Activated CD8-positive, alpha-beta memory T cell treated with anti-CD3 and anti-CD28 coated beads, Interleukin-2, amount 50 U/mL, for 24 hours (primary cell): ENCODE measurements around the gene HLA-DOA.

ENCODE experiments used
- DNase-seq: peaks from one replicate; pipeline ENCODE4 v3.0.0-alpha.2; 2020; ENCODE audit errors: extremely low read depth

HLA-DOA gene

GRCh38 chr6:32979720-32980487 lies 29.5 kb downstream of the HLA-DOA start:
- no peak for DNase-seq

- DNase-seq: no peak
Observed at GRCh38 chr6:32977953-32978324, 31.5 kb downstream of the HLA-DOA start.

GRCh38 chr6:32977272-32977952 lies 32.0 kb downstream of the HLA-DOA start:
- no peak for DNase-seq

GRCh38 chr6:32976334-32977069 lies 32.9 kb downstream of the HLA-DOA start:
- DNase-seq: no peak

- DNase-seq: no peak
Observed at GRCh38 chr6:32975886-32976285, 33.5 kb downstream of the HLA-DOA start.

GRCh38 chr6:32974541-32975308 lies 34.7 kb downstream of the HLA-DOA start:
- no peak for DNase-seq

DNA sequence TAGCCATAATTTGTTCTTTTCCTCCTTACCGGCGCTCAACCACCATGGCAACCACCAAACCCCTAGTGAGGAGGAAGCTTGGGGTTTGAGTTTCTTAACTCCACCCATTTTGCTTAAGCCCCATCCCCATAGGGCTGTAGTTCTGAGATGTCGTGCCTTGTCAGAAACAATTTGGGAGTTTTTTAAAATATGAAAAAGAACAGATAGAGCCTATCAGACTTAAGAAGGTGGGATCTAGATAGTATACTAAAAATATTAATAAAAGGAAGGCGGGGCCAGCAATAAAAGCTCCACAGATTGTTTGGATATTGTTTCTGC lies 35.4 kb downstream of the HLA-DOA start:
- DNase-seq: no peak

- no peak for DNase-seq
Observed at GRCh38 chr6:32973144-32974015, 36.0 kb downstream of the HLA-DOA start.

GRCh38 chr6:32972353-32973143 lies 36.8 kb downstream of the HLA-DOA start:
- DNase-seq: no peak

GRCh38 chr6:32971581-32972352 lies 37.6 kb downstream of the HLA-DOA start:
- peak; percentile 99 for DNase-seq

- no peak for DNase-seq
Observed at GRCh38 chr6:32971242-32971580, 38.2 kb downstream of the HLA-DOA start.

DNA sequence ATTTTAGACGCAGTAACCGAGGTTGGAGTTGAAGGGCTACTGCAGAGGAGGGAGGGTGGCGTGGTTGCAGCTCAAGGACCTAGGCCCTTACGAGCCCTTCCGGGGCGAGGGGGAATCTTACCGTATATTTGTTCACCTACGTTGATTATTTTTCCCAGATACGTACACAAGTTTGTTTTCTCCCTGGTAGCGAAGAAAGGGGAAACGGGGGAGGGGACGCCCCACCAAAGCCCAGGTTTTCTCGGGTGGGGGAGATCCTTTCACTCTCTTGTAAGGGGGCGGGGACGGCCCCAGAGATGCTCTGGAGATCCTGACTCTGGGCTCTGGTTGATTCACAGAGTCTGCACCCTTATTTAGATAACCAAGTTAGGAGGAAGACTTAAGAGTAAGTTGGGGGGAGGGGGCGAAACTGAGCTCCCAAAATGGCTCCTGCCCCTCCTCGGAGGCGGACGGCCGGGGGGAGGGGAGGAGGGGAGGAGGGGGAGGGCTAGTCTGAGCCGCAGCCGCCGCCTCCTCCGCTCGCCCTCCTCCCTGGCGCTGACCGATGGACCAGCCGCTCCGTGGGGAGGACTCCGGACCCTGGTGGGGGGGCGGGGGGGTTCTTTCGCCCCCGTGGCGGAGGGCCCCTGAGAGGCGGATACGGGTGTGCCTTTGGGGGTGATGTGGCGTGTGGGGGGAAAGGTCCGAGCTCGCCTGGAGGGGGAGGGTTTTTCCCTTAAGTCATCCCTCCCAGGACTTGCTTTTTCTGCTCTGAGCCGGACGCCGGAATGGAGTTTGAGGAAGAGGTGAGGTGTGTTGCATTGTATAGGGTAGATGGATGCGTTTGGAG lies 38.8 kb downstream of the HLA-DOA start:
- DNase-seq: peak; percentile 68

- DNase-seq: peak; percentile 47
Observed at GRCh38 chr6:32969685-32970412, 39.5 kb downstream of the HLA-DOA start.

GRCh38 chr6:32968867-32969684 lies 40.3 kb downstream of the HLA-DOA start:
- DNase-seq: peak; percentile 25

DNA sequence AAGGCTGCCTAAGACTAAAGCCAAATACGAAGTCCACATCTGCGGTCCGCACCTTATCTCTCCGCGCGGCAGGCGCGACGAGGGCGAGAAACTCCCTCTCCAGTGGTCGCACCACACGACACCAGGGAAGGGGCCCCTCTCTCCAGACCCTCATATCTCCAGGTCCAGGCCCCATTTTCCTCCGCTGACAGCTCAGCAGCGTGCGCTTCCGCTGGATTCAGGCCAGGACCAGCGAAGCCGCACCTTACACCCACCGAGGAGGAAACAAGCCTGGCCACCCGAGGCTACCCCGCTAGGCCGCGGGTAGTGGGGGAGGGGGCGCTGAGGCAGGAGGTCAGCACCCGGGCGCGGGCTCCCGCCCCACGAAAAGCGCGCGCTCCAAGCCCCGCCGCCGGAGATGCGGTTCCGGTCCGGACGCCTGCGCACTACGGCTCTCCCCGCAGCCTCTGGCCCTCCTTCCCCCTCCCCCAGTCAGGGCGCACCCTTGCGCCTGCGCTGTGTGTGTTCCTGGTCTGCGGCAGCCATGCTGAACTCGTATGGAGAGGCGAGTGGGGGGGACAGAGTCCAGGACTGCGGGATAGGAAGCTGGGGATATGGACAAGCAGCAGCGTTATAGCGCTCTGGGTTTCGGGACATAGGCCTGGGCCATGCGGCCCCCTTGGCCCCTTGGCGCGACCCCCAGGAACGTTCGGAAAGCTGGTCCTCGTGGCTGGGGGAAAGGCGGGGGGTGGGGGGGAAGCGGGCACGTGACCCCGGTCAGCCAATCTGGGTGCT lies 41.1 kb downstream of the HLA-DOA start, which contains the start of gene BRD2:
Gene BRD2, plus strand, starts transcription at position 502 of the 774 bp plus-strand sequence. CDS start 4,305 bp downstream, outside the sequence.
- peak; percentile 92 for DNase-seq
